KOPT-K1 (cell line): ENCODE results near the gene TP53I13.

Source experiments
- H3K27ac ChIP-seq: fragments of 200-600 bp; sonication (generic); 2 replicates; pipeline ENCODE4 v1.5.1; 2016; ENCODE audit warnings: antibody characterized with exemption, mild to moderate bottlenecking, low read depth, low read length; ENCODE audit not compliant: poor library complexity, severe bottlenecking
- H3K36me3 ChIP-seq: fragments of 200-600 bp; sonication (generic); 2 replicates; pipeline ENCODE4 v1.5.1; 2017; ENCODE audit warnings: antibody characterized with exemption, mild to moderate bottlenecking, low read length, moderate library complexity; ENCODE audit not compliant: insufficient read depth
- H3K9me3 ChIP-seq: fragments of 200-600 bp; sonication (generic); 2 replicates; pipeline ENCODE4 v1.5.1; 2017; ENCODE audit warnings: antibody characterized with exemption, low read length, mild to moderate bottlenecking; ENCODE audit not compliant: insufficient read depth, poor library complexity, severe bottlenecking

The TP53I13 gene

DNA sequence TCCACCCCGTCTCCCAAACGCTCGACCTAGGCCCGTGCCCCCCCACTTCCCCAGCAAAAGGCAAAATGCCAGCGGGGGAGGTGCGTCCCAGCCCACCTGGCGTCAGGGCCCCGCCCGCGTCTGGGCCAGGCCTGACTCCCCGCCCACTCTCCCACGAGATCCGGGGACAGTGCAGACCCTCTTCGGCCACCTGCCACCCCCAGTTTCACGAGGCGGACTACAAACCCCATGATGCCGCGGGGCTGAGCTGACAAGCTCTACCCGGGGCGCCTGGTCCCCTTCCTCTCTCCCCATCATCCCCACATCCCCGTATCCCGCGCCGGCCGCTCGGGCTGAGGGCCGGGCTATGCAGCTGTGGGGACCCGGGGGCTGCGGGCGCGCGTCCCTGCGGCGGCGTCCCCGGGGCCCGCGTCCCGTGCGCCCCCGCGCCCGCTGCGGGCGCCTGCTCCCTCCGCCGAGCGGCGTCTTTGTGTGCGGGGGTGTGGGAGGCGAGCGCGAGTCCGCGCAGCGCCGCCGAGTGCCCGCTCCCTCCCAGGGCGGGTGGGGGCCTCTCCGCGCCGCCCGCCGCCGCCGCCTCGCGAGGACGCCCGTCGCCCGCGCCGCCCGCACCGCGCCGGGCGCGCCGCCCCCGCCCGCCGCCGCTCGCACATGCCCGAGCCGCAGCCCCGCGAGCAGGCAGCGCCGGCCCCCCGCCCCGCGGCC is 24.5 kb downstream of the TP53I13 start, which contains the start of gene ANKRD13B:
TSS of gene ANKRD13B (plus strand) at position 283 of the 702 bp plus-strand sequence. CDS start 490 bp downstream, outside the sequence.
- H3K27ac ChIP-seq: peak within 1 kb of the TSS; percentile 23
- H3K9me3 ChIP-seq: no peaks in the 10 kb centered on the region
- no peaks in the 10 kb centered on the region for H3K36me3 ChIP-seq

DNA sequence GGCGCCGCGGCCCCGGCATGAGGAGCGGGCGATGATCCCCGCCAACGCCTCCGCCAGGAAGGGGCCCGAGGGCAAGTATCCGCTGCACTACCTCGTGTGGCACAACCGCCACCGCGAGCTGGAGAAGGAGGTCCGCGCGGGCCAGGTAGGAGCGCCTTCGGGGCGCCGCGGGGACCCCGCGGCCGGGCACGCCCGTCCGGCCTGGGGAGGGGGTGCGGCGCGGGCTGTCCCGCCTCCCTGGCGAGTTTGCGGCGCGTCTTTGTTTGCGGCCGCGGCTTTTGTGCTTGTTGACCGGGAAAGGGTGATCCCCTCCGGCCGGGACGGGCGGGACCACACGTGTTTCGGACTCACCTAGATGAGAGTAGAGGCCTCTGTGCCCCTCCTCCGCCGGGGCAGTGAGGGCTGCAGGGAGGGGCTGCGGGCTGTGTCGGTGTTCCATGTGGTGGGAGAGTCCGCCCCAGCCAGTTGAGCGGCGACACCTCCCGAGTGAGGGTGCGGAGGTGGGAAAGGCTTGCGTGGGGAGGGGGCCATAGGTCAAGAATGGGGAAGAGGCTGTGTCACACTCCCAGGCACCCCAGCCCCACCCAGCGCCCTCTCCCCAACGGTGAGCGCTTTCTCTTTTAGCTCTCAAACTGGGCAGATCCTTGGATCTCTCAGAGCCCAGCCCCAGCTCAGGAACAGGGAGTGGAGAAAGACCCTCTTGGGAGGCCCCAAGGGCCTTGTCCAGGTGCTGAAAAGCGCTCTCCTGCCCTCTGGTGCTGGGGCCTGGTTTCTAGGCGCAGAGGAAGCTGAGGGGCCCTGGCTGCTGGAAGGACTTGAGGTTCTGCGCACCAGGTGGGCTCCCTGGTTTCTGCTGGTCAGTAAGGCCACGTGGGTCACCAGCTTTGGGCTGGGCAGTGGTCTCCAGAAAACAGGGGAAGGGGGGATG is 25.4 kb downstream of the TP53I13 start:
- Histone ChIP-seq H3K36me3 (no peaks in the 10 kb centered on the region), H3K27ac (peak overlapping the region; percentile 13), H3K9me3 (no peaks in the 10 kb centered on the region)

GRCh38 chr17:29594519-29595090 is 26.1 kb downstream of the TP53I13 start:
- Histone ChIP-seq H3K9me3 (no peaks in the 10 kb centered on the region), H3K27ac (no peak overlapping the region)

GRCh38 chr17:29595107-29595942 is 26.8 kb downstream of the TP53I13 start:
- Histone ChIP-seq H3K36me3 (no peaks in the 10 kb centered on the region), H3K27ac (no peak overlapping the region), H3K9me3 (no peaks in the 10 kb centered on the region)

More at GRCh38 chr17:29594519-29595090, 26.1 kb downstream of the TP53I13 start:
- H3K36me3 ChIP-seq: no peaks in the 10 kb centered on the region

GRCh38 chr17:29595943-29596774 is 27.7 kb downstream of the TP53I13 start:
- H3K36me3 ChIP-seq: no peaks in the 10 kb centered on the region
- no peaks in the 10 kb centered on the region for H3K9me3 ChIP-seq
- no peak overlapping the region for H3K27ac ChIP-seq

DNA sequence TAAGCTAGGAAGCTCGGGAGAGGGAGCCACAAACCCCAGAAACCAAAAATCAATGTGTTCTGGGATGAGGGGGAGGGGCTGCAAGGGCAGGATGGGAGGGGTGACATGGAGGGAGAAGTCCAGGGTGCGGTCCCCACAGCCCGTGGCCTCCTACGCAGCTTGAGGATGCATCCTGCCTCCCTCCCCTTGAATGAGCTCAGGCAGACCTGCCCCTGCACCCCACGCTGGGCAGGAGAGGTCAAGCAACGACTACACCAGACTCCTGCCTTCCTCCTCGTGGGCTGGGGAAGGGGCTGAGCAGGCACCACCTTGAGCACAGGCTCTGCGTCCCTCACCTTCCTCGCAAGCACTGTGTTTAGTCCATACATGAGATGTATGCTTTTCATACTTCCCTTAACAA is 28.3 kb downstream of the TP53I13 start:
- Histone ChIP-seq H3K9me3 (no peaks in the 10 kb centered on the region), H3K27ac (no peak overlapping the region), H3K36me3 (no peaks in the 10 kb centered on the region)

DNA sequence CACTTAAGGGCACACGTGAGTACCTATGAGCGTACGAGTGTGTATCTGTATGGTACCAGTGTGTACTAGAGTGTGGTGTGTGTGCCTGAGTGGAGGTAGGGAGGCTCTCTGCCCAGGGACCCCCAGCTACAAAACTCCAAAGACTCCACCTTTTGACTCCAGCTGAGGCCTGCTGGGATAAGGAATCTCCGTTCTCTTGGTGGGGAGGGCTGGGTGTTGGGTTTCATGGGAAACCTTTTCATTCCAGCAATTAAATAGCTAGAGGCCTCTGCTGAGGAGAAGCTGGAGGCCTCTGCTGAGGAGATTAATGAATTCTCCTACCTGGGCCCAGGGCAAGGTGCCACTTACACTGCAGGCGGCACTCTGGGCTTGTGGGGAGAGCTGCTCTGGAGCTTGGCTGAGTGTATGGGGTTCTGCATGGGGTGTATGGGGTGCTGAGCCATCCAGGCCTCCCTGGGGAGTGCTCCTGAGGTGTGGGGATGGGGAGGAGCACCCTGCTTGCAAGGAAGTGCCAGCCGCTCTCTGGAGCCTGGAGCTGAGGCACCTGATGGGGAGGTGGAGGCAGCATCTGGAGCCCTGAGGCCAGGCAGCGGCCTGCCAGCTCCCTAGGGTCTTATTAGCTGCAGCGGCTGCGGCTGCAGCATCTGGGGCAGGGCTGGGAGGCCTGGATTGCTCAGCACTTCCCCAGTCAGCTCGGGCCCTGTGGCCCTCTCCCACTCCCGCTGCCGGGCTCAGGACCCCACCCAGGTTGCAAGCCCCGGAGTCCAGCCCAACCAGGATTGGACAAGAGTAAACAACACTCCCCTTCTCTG is 29.1 kb downstream of the TP53I13 start:
- Histone ChIP-seq H3K9me3 (no peaks in the 10 kb centered on the region), H3K36me3 (no peaks in the 10 kb centered on the region), H3K27ac (no peak overlapping the region)

DNA sequence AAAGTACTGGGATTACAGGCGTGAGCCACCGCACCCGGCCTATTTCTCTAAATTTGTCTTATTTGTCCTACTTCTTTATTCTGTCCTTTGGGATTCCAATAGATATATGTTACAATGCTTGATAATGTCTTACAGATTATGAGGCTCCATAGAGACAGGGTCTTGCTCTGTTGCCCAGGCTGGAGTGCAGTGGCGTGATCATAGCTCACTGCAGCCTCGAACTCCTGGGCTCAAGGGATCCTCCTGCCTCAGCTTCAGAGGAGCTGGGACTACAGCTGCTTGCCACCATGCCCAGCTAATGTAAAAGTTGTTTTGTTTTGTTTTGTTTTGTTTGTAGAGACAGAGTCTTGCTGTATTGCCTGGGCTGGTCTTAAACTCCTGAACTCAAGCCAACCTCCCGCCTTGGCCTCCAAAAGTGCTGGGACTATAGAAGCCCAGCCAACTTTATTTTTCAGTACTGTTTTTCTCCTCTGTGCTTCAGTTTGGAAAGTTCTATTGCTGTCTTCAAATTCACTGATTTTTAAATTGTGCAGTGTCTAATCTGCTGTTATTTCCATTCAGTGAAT is 34.7 kb downstream of the TP53I13 start:
- Histone ChIP-seq H3K36me3 (no peaks in the 10 kb centered on the region), H3K27ac (no peak overlapping the region), H3K9me3 (no peaks in the 10 kb centered on the region)

DNA sequence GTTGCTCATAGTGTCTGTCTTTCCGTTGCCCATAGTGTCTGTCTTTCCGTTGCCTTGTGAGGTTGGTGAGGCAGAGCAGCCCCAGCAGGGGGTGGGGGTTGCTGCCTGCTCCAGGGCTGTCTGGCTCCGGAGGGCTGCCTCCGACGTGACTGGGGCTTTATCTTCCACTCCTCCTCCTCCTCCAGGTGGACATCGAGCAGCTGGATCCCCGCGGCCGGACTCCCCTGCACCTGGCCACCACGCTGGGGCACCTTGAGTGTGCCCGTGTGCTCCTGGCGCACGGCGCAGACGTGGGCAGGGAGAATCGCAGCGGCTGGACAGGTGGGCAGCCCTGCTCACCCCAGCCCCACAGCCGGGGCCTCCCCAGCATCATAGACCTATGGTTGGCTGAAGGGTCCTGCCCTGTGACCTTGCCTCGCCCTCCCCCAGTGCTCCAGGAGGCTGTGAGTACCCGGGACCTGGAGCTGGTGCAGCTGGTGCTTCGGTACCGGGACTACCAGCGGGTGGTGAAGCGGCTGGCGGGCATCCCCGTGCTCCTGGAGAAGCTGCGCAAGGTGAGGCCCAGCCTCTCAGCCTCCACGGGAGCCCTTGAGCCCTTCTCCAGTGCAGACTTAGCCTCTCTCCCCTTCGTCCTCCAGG is 39.2 kb downstream of the TP53I13 start:
- H3K27ac ChIP-seq: no peak overlapping the region

GRCh38 chr17:29608986-29609385 is 40.5 kb downstream of the TP53I13 start:
- Histone ChIP-seq H3K9me3 (no peaks in the 10 kb centered on the region), H3K27ac (no peak overlapping the region), H3K36me3 (no peaks in the 10 kb centered on the region)

More for the DNA sequence above, 39.2 kb downstream of the TP53I13 start:
- no peaks in the 10 kb centered on the region for H3K9me3 ChIP-seq
- H3K36me3 ChIP-seq: no peaks in the 10 kb centered on the region

DNA sequence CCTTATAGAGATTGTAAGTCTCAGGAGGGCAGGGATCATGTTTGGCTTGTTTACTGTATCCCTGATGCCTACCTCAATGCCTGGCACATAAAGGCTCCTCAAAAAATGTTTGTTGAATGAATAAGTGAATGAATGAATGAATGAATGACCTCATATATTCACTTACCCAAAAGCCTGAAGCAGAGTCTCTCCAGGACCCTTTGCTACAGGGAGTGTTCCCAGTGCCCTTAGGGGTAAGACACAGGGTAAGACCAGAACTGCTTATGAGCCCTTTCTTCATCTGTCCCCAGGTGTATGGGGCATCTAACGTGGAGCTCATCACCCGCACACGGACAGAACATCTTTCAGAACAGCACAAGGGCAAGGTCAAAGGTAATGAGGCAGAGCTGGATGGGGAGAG is 41.9 kb downstream of the TP53I13 start:
- Histone ChIP-seq H3K36me3 (no peaks in the 10 kb centered on the region), H3K27ac (no peak overlapping the region), H3K9me3 (no peaks in the 10 kb centered on the region)

- Histone ChIP-seq H3K36me3 (no peaks in the 10 kb centered on the region), H3K27ac (no peak overlapping the region), H3K9me3 (no peaks in the 10 kb centered on the region)
Measured at GRCh38 chr17:29611351-29612093, 43.0 kb downstream of the TP53I13 start.
